Fibroblast of lung (primary cell): ENCODE data around the gene BBS2. TPM values are rescaled to one million over a fixed set of nuclear protein-coding genes. Genes with fewer than 3 reads are reported as not detected.

Experiments
- DNase-seq, 2 donors: peaks; one replicate each; pipeline versions ENCODE4 v3.0.0 to v3.0.0-alpha.2; 2010; ENCODE audit warnings: low read depth in 2 of 2
- H2AFZ ChIP-seq: 2 replicates; pipeline ENCODE4 v1.5.1; 2012; ENCODE audit warnings: low read length, control low read depth, inconsistent platforms
- H3K27ac ChIP-seq: 2 replicates; pipeline ENCODE4 v1.5.1; 2011; ENCODE audit warnings: low read length, control low read depth; ENCODE audit not compliant: insufficient read depth
- H3K27me3 ChIP-seq: 2 replicates; pipeline ENCODE4 v1.5.1; 2011; ENCODE audit warnings: mild to moderate bottlenecking, low read length; ENCODE audit not compliant: control insufficient read depth, insufficient read depth
- H3K36me3 ChIP-seq: 2 replicates; pipeline ENCODE4 v1.5.1; 2011; ENCODE audit warnings: low read length; ENCODE audit not compliant: control insufficient read depth, insufficient read depth
- H3K4me1 ChIP-seq: 2 replicates; pipeline ENCODE4 v1.5.1; 2011; ENCODE audit warnings: low read length; ENCODE audit not compliant: control insufficient read depth, insufficient read depth; ENCODE audit errors: extremely low read depth
- H3K4me2 ChIP-seq: 2 replicates; pipeline ENCODE4 v1.5.1; 2011; ENCODE audit warnings: low read length, control low read depth; ENCODE audit not compliant: insufficient read depth; ENCODE audit errors: extremely low read depth
- H3K4me3 ChIP-seq, 4 experiments: fragments of 200-600 bp in 1 of 4; sonication (generic) in 1 of 4; replicated peaks in 1 of 4; 2 replicates each; pipeline ENCODE4 v1.5.1; 2011 to 2016; ENCODE audit warnings: low read length in 4 of 4, low read depth in 3 of 4, mild to moderate bottlenecking in 3 of 4, control low read depth in 2 of 4, inconsistent platforms in 1 of 4, mixed read lengths in 1 of 4; ENCODE audit not compliant: insufficient read depth in 1 of 4; ENCODE audit errors: control extremely low read depth in 1 of 4
- H3K79me2 ChIP-seq: 2 replicates; pipeline ENCODE4 v1.5.1; 2012; ENCODE audit warnings: mild to moderate bottlenecking, low read length, inconsistent platforms; ENCODE audit not compliant: control insufficient read depth, insufficient read depth
- H3K9ac ChIP-seq: 2 replicates; pipeline ENCODE4 v1.5.1; 2011; ENCODE audit warnings: mild to moderate bottlenecking, low read length, control low read depth; ENCODE audit not compliant: insufficient read depth
- H3K9me3 ChIP-seq: 2 replicates; pipeline ENCODE4 v1.5.1; 2012; ENCODE audit warnings: low read depth, low read length; ENCODE audit not compliant: control insufficient read depth, insufficient read depth
- H4K20me1 ChIP-seq: 2 replicates; pipeline ENCODE4 v1.5.1; 2011; ENCODE audit warnings: low read length; ENCODE audit not compliant: control insufficient read depth, insufficient read depth; ENCODE audit errors: extremely low read depth
- CTCF ChIP-seq, 2 donors: IDR thresholded peaks in 1 of 2; conservative IDR thresholded peaks in 1 of 2; 1 replicate in 1 of 2; 2 replicates in 1 of 2; pipeline ENCODE4 v1.5.1; 2011 to 2012; ENCODE audit warnings: low read length in 2 of 2, control low read depth in 1 of 2, inconsistent platforms in 1 of 2, low read depth in 1 of 2, mild to moderate bottlenecking in 1 of 2
- EZH2 ChIP-seq: IDR thresholded peaks from 2 replicates; pipeline ENCODE4 v1.5.1; 2012; ENCODE audit warnings: low read length, control low read depth, mild to moderate bottlenecking; ENCODE audit errors: missing control alignments
- polyA plus RNA-seq, 2 donors: library from polyadenylated mRNA; depleted of rRNA in 1 of 2; stranded (reverse) in 1 of 2; unstranded in 1 of 2; fragments of >200 nt; gene quantifications; 2 replicates each; pipeline ENCODE4 v1.2.1, GENCODE V29; 2011 to 2012; ENCODE audit warnings: missing spikeins in 1 of 2
- total RNA-seq: library from RNA; depleted of rRNA; stranded (reverse); fragments of >200 nt; gene quantifications from 2 replicates; pipeline ENCODE4 v1.2.1, GENCODE V29; 2014

The BBS2 gene
- total and polyA plus RNA-seq, 2 donors (not counting 1 experiment from before 2014, with no cell fraction given) = 59.9 to 84.9 TPM

- peak; percentile 41 to 80 for DNase-seq
- Histone ChIP-seq H3K9ac (no peak overlapping the region), H2AFZ (no peak overlapping the region), H3K27ac (no peak overlapping the region), H4K20me1 (no peaks in the 10 kb centered on the region), H3K4me3 (no peak overlapping the region), H3K4me2 (no peak overlapping the region), H3K36me3 (no peaks in the 10 kb centered on the region), H3K79me2 (no peaks in the 10 kb centered on the region), H3K9me3 (no peaks in the 10 kb centered on the region), H3K4me1 (peaks cover 2% of the 10 kb centered on the region), H3K27me3 (peaks cover 3% of the 10 kb centered on the region)
- TF ChIP-seq EZH2 (no peak), CTCF (conservative IDR thresholded peaks at IDR 0.05 in 1 of 2, IDR thresholded peaks at IDR 0.05 in 1 of 2; ENCODE audit: low read depth in 1 of 2, low read length in 2 of 2) (no peak)
These were observed 38.4 kb upstream of the BBS2 start for GRCh38 chr16:56558024-56558747.

- H3K27ac ChIP-seq = no peak overlapping the region
- no peak overlapping the region for H2AFZ ChIP-seq
- no peaks in the 10 kb centered on the region for H4K20me1 ChIP-seq
- no peak for TF ChIP-seq EZH2
- no peak for TF ChIP-seq CTCF (conservative IDR thresholded peaks at IDR 0.05 in 1 of 2, IDR thresholded peaks at IDR 0.05 in 1 of 2; ENCODE audit: low read depth in 1 of 2, low read length in 2 of 2)
- H3K4me2 ChIP-seq = no peak overlapping the region
- no peaks in the 10 kb centered on the region for H3K79me2 ChIP-seq
- no peak for DNase-seq
- H3K4me3 ChIP-seq = no peak overlapping the region
- no peaks in the 10 kb centered on the region for H3K36me3 ChIP-seq
- peaks cover 2% of the 10 kb centered on the region for H3K4me1 ChIP-seq
- H3K27me3 ChIP-seq = peaks cover 3% of the 10 kb centered on the region
- H3K9ac ChIP-seq = no peak overlapping the region
- H3K9me3 ChIP-seq = no peaks in the 10 kb centered on the region
These were observed 34.6 kb upstream of the BBS2 start for GRCh38 chr16:56554441-56554840.

- no peak for DNase-seq
- no peaks in the 10 kb centered on the region for H3K9me3 ChIP-seq
- H2AFZ ChIP-seq = no peak overlapping the region
- H3K27ac ChIP-seq = no peak overlapping the region
- H3K36me3 ChIP-seq = no peaks in the 10 kb centered on the region
- H3K79me2 ChIP-seq = no peaks in the 10 kb centered on the region
- TF ChIP-seq EZH2 (no peak), CTCF (conservative IDR thresholded peaks at IDR 0.05 in 1 of 2, IDR thresholded peaks at IDR 0.05 in 1 of 2; ENCODE audit: low read depth in 1 of 2, low read length in 2 of 2) (no peak)
- H3K4me2 ChIP-seq = no peak overlapping the region
- no peak overlapping the region for H3K4me3 ChIP-seq
- H4K20me1 ChIP-seq = no peaks in the 10 kb centered on the region
- peaks cover 3% of the 10 kb centered on the region for H3K27me3 ChIP-seq
- no peak overlapping the region for H3K9ac ChIP-seq
- H3K4me1 ChIP-seq = no peaks in the 10 kb centered on the region
These were observed 32.2 kb upstream of the BBS2 start for GRCh38 chr16:56551796-56552738.
